ENCODE data around the gene CDV3. TPM values are rescaled to one million over a fixed set of nuclear protein-coding genes. Genes with fewer than 3 reads are reported as not detected.

Gene CDV3
- polyA plus RNA-seq, 1 donor from 2014 or later, result 89.3 TPM

DNA sequence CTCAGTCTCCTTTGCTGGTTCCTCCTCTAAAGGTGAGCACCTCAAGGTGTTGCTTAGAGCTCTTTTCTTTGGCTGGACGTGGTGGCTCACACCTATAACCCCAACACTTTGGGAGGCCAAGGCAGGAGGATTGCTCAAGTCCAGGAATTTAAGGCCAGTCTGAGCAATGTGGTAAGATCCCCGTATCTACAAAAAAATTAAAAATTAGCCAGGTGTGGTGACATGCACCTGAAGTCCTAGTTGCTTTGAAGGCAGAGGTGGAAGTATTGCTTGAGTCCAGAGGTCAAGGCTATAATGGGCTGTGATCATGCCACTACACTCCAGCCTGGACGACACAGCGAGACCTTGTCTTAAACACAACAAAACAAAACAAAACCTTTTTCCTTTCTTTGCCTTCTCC is 60.0 kb downstream of the CDV3 start:
- no peaks in the 10 kb centered on the region for H3K27me3 ChIP-seq (ENCODE audit: insufficient read depth, low read depth, low read length)
- no peaks in the 10 kb centered on the region for H3K79me2 ChIP-seq (replicated peaks; ENCODE audit: insufficient read depth, low read length)
- H3K9me2 ChIP-seq (ENCODE audit: insufficient read depth, low read length), result no peaks in the 10 kb centered on the region
- no peak overlapping the region for H3K4me3 ChIP-seq (ENCODE audit: low read length)
- H2AFZ ChIP-seq (ENCODE audit: low read depth, low read length), result no peak overlapping the region
- no peaks in the 10 kb centered on the region for H4K20me1 ChIP-seq (ENCODE audit: insufficient read depth)
- TF ChIP-seq MXI1 (conservative IDR thresholded peaks at IDR 0.05; ENCODE audit: poor library complexity, severe bottlenecking), result no peak
- no peak for TF ChIP-seq EZH2 (IDR thresholded peaks at IDR 0.05; ENCODE audit: borderline replicate concordance, insufficient read depth, low read length, poor library complexity, severe bottlenecking)
- no peak for TF ChIP-seq SMC3 (conservative IDR thresholded peaks at IDR 0.05; ENCODE audit: poor library complexity)
- TF ChIP-seq TAF1 (IDR thresholded peaks at IDR 0.05; ENCODE audit: low read depth), result no peak
- TF ChIP-seq, protein P1, sequence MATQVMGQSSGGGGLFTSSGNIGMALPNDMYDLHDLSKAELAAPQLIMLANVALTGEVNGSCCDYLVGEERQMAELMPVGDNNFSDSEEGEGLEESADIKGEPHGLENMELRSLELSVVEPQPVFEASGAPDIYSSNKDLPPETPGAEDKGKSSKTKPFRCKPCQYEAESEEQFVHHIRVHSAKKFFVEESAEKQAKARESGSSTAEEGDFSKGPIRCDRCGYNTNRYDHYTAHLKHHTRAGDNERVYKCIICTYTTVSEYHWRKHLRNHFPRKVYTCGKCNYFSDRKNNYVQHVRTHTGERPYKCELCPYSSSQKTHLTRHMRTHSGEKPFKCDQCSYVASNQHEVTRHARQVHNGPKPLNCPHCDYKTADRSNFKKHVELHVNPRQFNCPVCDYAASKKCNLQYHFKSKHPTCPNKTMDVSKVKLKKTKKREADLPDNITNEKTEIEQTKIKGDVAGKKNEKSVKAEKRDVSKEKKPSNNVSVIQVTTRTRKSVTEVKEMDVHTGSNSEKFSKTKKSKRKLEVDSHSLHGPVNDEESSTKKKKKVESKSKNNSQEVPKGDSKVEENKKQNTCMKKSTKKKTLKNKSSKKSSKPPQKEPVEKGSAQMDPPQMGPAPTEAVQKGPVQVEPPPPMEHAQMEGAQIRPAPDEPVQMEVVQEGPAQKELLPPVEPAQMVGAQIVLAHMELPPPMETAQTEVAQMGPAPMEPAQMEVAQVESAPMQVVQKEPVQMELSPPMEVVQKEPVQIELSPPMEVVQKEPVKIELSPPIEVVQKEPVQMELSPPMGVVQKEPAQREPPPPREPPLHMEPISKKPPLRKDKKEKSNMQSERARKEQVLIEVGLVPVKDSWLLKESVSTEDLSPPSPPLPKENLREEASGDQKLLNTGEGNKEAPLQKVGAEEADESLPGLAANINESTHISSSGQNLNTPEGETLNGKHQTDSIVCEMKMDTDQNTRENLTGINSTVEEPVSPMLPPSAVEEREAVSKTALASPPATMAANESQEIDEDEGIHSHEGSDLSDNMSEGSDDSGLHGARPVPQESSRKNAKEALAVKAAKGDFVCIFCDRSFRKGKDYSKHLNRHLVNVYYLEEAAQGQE (IDR thresholded peaks at IDR 0.05; ENCODE audit: borderline replicate concordance), result no peak
- TF ChIP-seq, protein P2, sequence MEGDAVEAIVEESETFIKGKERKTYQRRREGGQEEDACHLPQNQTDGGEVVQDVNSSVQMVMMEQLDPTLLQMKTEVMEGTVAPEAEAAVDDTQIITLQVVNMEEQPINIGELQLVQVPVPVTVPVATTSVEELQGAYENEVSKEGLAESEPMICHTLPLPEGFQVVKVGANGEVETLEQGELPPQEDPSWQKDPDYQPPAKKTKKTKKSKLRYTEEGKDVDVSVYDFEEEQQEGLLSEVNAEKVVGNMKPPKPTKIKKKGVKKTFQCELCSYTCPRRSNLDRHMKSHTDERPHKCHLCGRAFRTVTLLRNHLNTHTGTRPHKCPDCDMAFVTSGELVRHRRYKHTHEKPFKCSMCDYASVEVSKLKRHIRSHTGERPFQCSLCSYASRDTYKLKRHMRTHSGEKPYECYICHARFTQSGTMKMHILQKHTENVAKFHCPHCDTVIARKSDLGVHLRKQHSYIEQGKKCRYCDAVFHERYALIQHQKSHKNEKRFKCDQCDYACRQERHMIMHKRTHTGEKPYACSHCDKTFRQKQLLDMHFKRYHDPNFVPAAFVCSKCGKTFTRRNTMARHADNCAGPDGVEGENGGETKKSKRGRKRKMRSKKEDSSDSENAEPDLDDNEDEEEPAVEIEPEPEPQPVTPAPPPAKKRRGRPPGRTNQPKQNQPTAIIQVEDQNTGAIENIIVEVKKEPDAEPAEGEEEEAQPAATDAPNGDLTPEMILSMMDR (IDR thresholded peaks at IDR 0.05; ENCODE audit: poor library complexity, severe bottlenecking), result no peak
- no peak for TF ChIP-seq POLR2AphosphoS5 (IDR thresholded peaks at IDR 0.05)
- TF ChIP-seq EP300 (conservative IDR thresholded peaks at IDR 0.05; ENCODE audit: poor library complexity, severe bottlenecking), result no peak
- TF ChIP-seq RAD21 (conservative IDR thresholded peaks at IDR 0.05), result no peak
- H3F3A ChIP-seq (ENCODE audit: insufficient read depth, low read length, poor library complexity, severe bottlenecking), result no peaks in the 10 kb centered on the region
- H3K27ac ChIP-seq (ENCODE audit: low read length), result no peak overlapping the region
- no peak overlapping the region for H3K4me2 ChIP-seq (ENCODE audit: low read length)
- no peak overlapping the region for H3K9ac ChIP-seq (ENCODE audit: low read length)
- H3K9me3 ChIP-seq (ENCODE audit: low read length), result no peaks in the 10 kb centered on the region
- H3K36me3 ChIP-seq (ENCODE audit: insufficient read depth, low read length), result peaks cover 3% of the 10 kb centered on the region

Small RNA genes lying within 50 kb of the gene (small RNA-seq; reads per million reads assigned to genes)
- gene AC022296.2, result 0 reads per million in 3 experiments
- gene RF00438, result 0 reads per million in 3 experiments

Other genes starting within 250 kb of the CDV3 start
- gene BFSP2, start 173.6 kb upstream of the CDV3 start, polyA plus RNA-seq, result not detected in 2 replicates
- 32.5 and 46.6 TPM in 2 replicates for gene TOPBP1, start 88.3 kb downstream of the CDV3 start, polyA plus RNA-seq
- 0.24 and 1.4 TPM in 2 replicates for gene TF, start 172.7 kb downstream of the CDV3 start, polyA plus RNA-seq
- gene SRPRB, start 232.1 kb downstream of the CDV3 start, polyA plus RNA-seq, result 33.5 and 46.9 TPM in 2 replicates